ENCODE measurements around the gene ZNF793. TPM values are rescaled to one million over a fixed set of nuclear protein-coding genes. Genes with fewer than 3 reads are reported as not detected.

ZNF793 gene
- total and polyA plus RNA-seq, 7 donors, result 0.96 to 2.9 (median 1.3) TPM

- WGBS, 3 donors, result 92 to 96% (median 93%) methylated on average over 3 of the region's 3 CpGs
- Histone ChIP-seq H3K27ac (no peak overlapping the region), H3K4me3 (no peak overlapping the region), H3K27me3 (ENCODE audit: insufficient read depth in 3 of 3, low read length in 2 of 3) (no peaks in the 10 kb centered on the region), H3K4me1 (no peaks in the 10 kb centered on the region), H3K9me3 (peaks cover 9% of the 10 kb centered on the region), H3K36me3 (ENCODE audit: insufficient read depth in 1 of 2, low read depth in 1 of 2) (peaks cover 14 to 26% of the 10 kb centered on the region in 2 donors)
- TF ChIP-seq CTCF (IDR thresholded peaks at IDR 0.05), result no peak
- DNase-seq (no peak), ATAC-seq (no peak)
- intact Hi-C loops (cut with DNase I), result no loop called here
Observed at GRCh38 chr19:37563518-37563917, 56.8 kb downstream of the ZNF793 start.

- intact Hi-C loops (cut with DNase I), result no loop called here
- no peak for DNase-seq
- H3K27me3 ChIP-seq (ENCODE audit: insufficient read depth in 3 of 3, low read length in 2 of 3), result no peaks in the 10 kb centered on the region
- H3K4me3 ChIP-seq, result no peak overlapping the region
- TF ChIP-seq CTCF (IDR thresholded peaks at IDR 0.05), result no peak
- H3K36me3 ChIP-seq (ENCODE audit: insufficient read depth in 1 of 2, low read depth in 1 of 2), result peaks cover 14 to 26% of the 10 kb centered on the region in 2 donors
- H3K27ac ChIP-seq, result no peak overlapping the region
- H3K9me3 ChIP-seq, result no peaks in the 10 kb centered on the region
- no peak for ATAC-seq
- H3K4me1 ChIP-seq, result no peaks in the 10 kb centered on the region
- WGBS, 3 donors, result 96 to 97% (median 96%) methylated on average over 7 of the region's 7 CpGs
Observed at GRCh38 chr19:37564624-37565369, 58.1 kb downstream of the ZNF793 start.

GRCh38 chr19:37565370-37565669 lies 58.6 kb downstream of the ZNF793 start:
- H3K9me3 ChIP-seq, result no peaks in the 10 kb centered on the region
- no peak for DNase-seq
- H3K27ac ChIP-seq, result no peak overlapping the region
- no peaks in the 10 kb centered on the region for H3K4me1 ChIP-seq
- ATAC-seq, result no peak
- peaks cover 14 to 26% of the 10 kb centered on the region in 2 donors for H3K36me3 ChIP-seq (ENCODE audit: insufficient read depth in 1 of 2, low read depth in 1 of 2)
- H3K4me3 ChIP-seq, result no peak overlapping the region
- intact Hi-C loops (cut with DNase I), result no loop called here
- no peaks in the 10 kb centered on the region for H3K27me3 ChIP-seq (ENCODE audit: insufficient read depth in 3 of 3, low read length in 2 of 3)
- no peak for TF ChIP-seq CTCF (IDR thresholded peaks at IDR 0.05)

GRCh38 chr19:37572203-37572602 lies 65.5 kb downstream of the ZNF793 start:
- Histone ChIP-seq H3K4me3 (no peak overlapping the region), H3K36me3 (ENCODE audit: insufficient read depth in 1 of 2, low read depth in 1 of 2) (peaks cover 0 to 13% of the 10 kb centered on the region in 2 donors), H3K27me3 (ENCODE audit: insufficient read depth in 3 of 3, low read length in 2 of 3) (no peaks in the 10 kb centered on the region), H3K27ac (no peak overlapping the region), H3K4me1 (no peaks in the 10 kb centered on the region), H3K9me3 (peaks cover under 1% of the 10 kb centered on the region)
- intact Hi-C loops (cut with DNase I), result no loop called here
- no peak for ATAC-seq
- DNase-seq, result no peak
- TF ChIP-seq CTCF (IDR thresholded peaks at IDR 0.05), result no peak

- 60 to 65% (median 61%) methylated on average over 2 of the region's 2 CpGs for WGBS, 3 donors
- Histone ChIP-seq H3K27me3 (ENCODE audit: insufficient read depth in 3 of 3, low read length in 2 of 3) (no peaks in the 10 kb centered on the region), H3K4me1 (no peaks in the 10 kb centered on the region), H3K27ac (no peak overlapping the region), H3K36me3 (ENCODE audit: insufficient read depth in 1 of 2, low read depth in 1 of 2) (peaks cover 26 to 78% of the 10 kb centered on the region in 2 donors), H3K9me3 (peaks cover 81% of the 10 kb centered on the region), H3K4me3 (no peak overlapping the region)
- ATAC-seq, result no peak
- intact Hi-C loops (cut with DNase I), result no loop called here
- no peak for DNase-seq
- no peak for TF ChIP-seq CTCF (IDR thresholded peaks at IDR 0.05)
Observed at GRCh38 chr19:37583340-37583739, 76.6 kb downstream of the ZNF793 start.
